NCI-H524 treated with DMSO at 0.1 percent for 48 hours (cell line): ENCODE results near the gene IPO13.

Source experiments
- DNase-seq: peaks from one replicate; lab custom pipeline; 2025; lab: John Stamatoyannopoulos, UW

Gene IPO13

DNA sequence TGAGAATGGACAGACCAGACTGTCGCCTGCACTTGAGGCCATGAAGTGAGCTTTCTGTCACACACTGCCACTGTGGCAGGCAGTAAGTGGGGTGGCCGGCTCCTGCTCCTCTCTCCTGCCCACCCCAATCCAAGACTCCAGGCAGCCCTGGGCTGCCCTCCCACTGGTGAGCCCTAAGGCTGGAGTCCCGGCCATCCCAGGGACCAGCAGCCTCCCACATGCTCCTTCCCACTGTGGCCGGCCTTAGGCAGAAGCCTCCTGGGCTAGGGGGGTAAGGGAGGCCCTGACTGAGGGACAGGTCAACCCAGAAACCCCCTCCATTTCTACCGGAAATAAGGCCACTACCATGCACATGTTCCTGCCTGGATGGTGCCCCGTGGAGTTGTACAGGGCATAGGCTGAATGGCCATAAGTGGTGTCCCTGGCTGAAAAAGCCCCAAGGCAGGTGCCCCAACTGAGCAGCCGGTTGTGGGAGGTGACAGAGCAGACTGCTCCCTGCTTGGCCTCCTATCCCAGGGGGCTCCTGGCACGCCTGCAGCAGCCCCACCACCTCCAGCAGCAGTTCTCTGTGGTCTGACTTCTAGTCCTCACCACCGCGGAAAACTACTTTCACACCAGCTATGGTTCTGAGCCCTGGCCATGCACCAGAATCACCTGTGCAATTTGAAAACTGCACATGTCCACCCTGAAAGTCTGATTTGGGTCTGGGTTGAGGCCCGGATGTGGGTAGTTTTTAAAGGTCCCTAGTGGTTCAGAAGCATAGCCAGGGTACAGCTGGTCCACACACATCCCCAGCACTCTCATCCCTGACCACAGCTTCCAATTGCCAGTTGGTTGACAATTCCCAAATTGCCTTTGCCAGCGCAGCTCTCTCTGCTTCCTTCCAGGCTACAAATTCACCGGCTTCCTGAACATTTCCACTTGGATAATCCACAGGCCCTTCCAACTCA, 14.8 kb upstream of the IPO13 start:
- no peak for DNase-seq

DNA sequence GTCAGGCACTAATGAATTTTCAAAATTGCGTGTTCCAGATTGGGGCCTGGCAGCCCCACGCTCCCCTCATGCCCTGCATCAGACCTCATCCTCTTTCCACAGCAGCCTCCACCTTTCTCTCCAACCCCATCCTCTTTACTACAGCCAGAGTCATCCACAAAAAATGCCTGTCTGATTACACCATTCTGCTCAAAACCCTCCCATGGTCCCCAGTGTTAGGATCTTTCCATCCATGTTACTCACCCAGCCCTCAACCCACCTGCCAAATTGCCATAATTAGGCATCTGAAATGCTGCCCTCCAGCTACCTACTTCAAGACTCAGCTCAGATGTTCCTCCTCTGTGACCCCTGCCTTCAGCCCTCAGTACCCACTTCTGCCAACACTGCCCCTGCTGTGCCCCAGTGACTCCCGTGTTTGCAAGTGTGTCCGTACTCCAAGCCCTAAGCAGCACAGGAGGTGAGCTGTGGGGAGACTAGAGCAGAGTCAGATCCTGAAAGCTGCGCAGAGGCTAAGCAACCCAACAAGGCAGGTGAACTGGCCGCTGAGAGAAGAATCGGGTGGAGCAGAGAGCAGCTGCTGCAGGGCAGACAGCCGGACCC, 13.9 kb upstream of the IPO13 start:
- DNase-seq: no peak

GRCh38 chr1:43933386-43934100, 13.2 kb upstream of the IPO13 start, which contains the start of gene ARTN:
Gene ARTN, plus strand, starts transcription at chr1:43933801. Its CDS starts 1,856 bp downstream, at chr1:43935657.
- no peak for DNase-seq

GRCh38 chr1:43934101-43934985, 12.4 kb upstream of the IPO13 start:
- DNase-seq: no peak

- no peak for DNase-seq
Observed at GRCh38 chr1:43934986-43935324, 11.8 kb upstream of the IPO13 start.

- no peak for DNase-seq
Observed at GRCh38 chr1:43935711-43936427, 10.9 kb upstream of the IPO13 start.

DNA sequence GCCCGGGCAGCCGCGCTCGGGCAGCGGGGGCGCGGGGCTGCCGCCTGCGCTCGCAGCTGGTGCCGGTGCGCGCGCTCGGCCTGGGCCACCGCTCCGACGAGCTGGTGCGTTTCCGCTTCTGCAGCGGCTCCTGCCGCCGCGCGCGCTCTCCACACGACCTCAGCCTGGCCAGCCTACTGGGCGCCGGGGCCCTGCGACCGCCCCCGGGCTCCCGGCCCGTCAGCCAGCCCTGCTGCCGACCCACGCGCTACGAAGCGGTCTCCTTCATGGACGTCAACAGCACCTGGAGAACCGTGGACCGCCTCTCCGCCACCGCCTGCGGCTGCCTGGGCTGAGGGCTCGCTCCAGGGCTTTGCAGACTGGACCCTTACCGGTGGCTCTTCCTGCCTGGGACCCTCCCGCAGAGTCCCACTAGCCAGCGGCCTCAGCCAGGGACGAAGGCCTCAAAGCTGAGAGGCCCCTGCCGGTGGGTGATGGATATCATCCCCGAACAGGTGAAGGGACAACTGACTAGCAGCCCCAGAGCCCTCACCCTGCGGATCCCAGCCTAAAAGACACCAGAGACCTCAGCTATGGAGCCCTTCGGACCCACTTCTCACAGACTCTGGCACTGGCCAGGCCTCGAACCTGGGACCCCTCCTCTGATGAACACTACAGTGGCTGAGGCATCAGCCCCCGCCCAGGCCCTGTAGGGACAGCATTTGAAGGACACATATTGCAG, 10.2 kb upstream of the IPO13 start:
- no peak for DNase-seq

DNA sequence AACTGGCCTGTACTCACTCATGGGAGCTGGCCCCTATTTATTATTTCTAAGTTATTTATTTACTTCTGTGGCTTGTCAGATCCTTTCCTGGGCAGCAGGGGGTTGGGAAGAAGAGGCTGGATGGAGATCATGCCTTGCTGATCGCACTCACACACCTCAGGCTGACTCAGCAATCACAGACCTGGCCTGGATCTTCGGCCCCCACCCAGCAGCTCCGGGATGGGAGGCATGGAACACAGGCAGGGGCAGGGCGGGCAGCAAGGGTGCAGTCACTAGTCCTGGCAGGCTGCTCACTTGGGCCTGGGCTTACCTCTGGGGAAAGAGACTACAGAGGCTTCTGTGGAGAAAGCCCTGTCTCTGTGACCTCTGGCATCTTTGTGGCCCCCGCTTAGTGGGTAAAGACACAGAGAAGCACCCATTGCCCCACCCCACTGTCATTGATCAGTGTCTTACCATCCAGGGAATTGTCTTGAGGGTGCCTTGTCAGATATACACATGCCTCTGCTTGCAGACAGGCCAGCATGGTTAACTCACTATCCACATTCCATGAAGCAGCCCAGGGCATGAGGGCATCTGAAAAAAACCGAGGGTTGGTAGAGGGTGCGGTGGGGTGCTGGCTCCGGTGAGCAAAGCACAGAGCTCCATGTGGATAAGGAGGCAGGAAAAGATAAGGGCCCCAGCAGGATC, 9.4 kb upstream of the IPO13 start:
- no peak for DNase-seq

- DNase-seq: no peak
Observed at GRCh38 chr1:43938383-43938782, 8.4 kb upstream of the IPO13 start.

DNA sequence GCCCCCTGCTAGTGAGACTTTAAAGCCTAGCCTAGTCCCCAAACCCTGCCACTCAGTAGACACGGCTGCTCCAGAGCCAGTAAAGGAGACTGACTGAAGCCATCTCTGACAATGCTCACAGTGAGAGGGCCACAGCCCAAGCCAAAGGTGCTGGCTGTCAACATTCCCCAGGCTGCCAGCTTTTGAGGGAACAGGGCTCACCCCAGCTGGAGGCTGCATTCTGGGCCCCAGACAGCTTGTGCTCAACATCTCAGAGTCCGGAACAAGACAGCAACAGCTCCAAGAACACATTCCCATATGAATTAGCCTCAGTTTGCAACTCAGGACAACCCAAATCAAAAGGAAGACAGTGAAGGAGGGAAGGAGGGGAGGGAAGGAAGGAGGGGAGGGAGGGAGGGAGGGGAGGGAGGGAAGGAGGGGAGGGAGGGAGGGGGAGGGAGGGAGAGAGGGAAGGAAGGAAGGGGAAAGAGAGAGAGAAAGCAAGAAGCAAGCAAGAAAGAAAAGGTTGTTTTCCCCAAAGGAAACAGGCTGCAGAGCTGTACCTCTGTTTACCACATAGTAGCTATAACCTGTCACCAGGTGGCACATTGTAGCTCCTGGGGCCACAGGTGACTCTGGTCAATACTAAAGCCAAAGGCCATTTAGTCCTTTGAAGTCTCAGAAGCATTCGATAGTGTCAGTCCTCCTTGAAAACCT, 7.7 kb upstream of the IPO13 start:
- no peak for DNase-seq

- DNase-seq: no peak
Observed at GRCh38 chr1:43942411-43942810, 4.3 kb upstream of the IPO13 start.

DNA sequence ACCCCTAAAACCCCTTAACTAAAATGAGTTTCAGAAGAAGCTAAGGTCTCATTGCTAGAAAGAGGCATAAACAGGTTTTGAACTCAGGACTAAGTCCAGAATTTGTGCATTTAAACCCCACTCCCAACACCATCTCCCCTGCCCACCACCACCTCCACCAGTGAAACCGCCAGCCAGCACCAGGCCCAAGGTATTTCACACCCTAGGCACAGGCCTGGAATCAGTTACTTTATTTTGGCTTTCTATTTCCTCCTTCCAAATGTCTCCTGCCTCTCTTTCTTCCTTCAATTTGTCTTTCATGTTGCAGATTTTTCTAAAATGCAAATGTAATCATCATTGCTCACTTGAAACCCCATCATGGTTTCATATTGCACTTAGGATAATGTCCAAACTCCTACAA, 1.9 kb upstream of the IPO13 start:
- DNase-seq: no peak

DNA sequence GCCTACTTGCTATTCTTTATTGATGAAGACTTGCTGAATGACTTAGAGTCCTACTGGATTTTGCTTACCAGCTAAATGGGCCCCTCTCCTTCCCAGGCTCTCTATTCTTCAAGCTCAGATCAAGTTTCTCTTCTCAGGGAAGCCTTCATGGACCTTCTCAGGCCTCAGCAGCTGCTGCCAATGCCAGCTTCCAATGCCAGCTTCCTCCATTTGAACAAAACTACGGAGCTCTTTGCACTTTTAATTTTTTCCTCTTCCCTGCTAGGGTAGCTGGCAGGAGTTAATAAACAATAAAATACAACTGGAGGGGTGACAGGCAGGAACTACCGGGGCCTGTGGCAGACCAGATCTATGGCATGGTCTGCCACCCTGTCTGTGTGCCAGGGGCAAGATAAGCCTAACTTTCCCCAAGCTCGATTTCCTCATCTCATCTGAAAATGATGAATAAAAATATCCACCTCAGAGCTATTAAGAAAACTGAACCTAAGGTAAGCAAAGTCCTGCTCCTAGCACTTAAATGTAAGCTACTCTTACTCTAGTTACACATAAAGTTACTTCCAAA, 995 bp upstream of the IPO13 start:
- DNase-seq: no peak

- no peak for DNase-seq
Observed at GRCh38 chr1:43947061-43947873, 517 bp downstream of the IPO13 start.

DNA sequence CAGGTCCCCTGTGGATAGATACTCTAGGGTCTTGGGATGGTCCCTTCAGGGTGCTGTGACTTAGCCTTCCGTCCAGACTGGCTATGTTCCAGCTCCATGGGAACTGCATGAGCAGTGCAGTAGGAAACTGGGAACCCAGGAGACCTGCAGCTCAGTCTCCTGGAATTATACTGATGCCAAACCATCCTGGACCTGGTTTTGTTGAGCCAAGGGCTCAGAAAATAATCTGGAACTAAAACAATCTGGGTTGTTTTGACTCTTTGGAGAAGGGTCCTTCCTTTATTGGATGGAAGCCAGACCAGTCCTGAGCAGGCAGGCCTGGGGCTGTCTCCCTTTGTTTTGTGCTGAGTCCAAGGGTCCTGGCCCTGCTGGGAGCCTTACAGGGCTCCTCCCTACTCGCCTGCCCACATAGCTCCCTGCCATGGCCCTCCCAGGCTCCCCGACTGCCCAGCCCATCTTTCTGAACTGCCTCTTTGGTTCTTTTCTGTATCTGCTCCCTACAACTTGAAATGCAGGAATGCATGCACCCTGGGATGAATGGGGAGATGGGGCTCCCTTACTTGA, 1.2 kb downstream of the IPO13 start:
- no peak for DNase-seq

DNA sequence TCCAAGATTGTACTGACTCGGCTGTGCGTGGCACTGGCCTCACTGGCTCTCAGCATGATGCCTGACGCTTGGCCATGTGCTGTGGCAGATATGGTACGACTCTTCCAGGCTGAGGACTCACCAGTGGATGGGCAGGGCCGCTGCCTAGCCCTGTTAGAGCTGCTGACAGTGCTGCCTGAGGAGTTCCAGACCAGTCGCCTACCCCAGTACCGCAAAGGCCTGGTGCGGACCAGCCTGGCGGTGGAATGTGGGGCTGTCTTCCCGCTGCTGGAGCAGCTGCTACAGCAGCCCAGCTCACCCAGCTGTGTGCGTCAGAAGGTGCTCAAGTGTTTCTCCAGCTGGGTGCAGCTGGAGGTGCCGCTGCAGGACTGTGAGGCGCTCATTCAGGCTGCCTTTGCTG, 2.9 kb downstream of the IPO13 start:
- no peak for DNase-seq
